SU-DHL-6 (cell line): Measurements from ENCODE around the gene SNTB2.

Source experiments
- CTCF ChIP-seq: fragments of 200-600 bp; sonication (generic); IDR thresholded peaks from one replicate; pipeline ENCODE4 v1.5.1; 2017; ENCODE audit warnings: antibody characterized with exemption, mild to moderate bottlenecking, low read length, moderate library complexity; ENCODE audit not compliant: insufficient read depth, poor library complexity, severe bottlenecking
- EZH2phosphoT487 ChIP-seq: fragments of 200-600 bp; sonication (generic), shearing (Covaris generic); conservative IDR thresholded peaks from 2 replicates; pipeline ENCODE4 v1.6.1; 2018; ENCODE audit warnings: mild to moderate bottlenecking, antibody characterized with exemption, low read length, moderate library complexity, mixed read lengths

- TF ChIP-seq CTCF (peak; percentile 80), EZH2phosphoT487 (no peak)
Measured at GRCh38 chr16:69150146-69150865, 36.7 kb upstream of the SNTB2 start.
